ENCODE results near the gene SAMD11.
"Not testable (repeated sequence)": the region's sequence is repeated elsewhere in the genome, so short reads cannot be mapped to it uniquely, and the experiment has no call there.

The SAMD11 gene

GRCh38 chr1:978835-979743 is 55.4 kb downstream of the SAMD11 start:
- no peak for DNase-seq

- no peak for DNase-seq
Measured at GRCh38 chr1:979744-980072, 56.0 kb downstream of the SAMD11 start.

DNA sequence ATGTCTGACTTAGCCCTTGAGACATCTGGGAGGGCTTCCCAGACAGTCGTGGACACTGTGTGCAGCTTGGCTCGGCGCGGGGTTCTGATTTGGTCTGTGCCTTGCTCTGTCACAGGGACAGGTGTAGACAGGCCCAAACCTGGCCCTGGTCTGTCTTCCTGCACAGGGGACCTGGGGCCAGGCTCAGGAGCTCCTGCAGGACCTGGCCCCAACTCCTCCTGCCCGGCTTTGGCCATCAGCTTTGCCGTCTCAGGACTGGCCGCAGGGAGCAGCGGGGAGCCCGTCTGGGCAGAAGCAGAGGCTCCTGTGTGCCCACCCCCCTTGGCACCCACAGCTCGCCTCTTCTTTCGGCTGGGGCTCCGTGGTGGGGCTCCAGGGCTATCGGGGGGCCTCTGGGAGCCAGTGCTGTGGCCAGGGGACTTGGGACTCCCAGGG is 56.4 kb downstream of the SAMD11 start:
- no peak for DNase-seq

DNA sequence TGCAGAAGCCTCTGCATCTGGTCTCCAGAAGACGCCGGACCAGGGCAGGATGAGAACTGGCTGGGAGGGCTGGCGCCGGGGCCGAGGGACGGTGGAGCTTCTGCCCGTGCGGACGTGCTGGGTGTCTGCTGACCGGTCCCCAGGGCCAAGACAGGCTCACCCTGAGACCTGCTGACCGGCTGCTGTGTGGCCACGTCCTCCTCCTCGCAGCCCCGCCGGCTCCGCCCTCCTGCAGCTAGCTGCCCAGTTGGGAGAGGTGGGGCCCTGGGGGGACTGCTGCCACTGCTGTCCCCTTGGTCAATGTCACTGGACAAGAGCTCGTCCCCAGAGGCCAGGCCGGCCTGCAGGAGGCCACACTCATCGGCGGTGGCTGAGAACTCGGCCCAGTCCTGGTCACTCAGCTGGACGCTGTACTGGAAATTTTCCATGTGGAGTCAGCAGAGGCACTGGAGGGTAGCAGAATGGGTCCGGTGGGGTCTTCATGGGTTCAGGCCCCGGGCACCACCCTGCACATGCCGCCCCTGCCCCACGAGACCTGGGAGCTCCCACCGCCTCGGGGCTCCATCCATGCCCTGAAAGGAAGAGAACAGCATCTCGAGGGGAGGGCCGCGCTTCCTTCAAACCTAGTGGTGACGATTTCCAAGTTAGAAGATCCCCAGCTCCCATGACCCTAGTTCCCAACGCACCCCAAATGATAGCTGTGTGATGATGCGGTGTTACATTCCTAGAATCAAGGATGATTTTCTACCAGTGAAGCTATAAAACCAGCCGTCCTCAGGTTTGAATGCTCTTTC is 57.1 kb downstream of the SAMD11 start:
- no peak for DNase-seq

- no peak for DNase-seq
Measured at GRCh38 chr1:981491-981954, 57.8 kb downstream of the SAMD11 start.

- DNase-seq = no peak
Measured at GRCh38 chr1:981955-982558, 58.3 kb downstream of the SAMD11 start, which contains the start of gene PERM1. Gene PERM1 (minus strand): TSS chr1:982093. CDS start chr1:981029, 1,064 bp downstream.

GRCh38 chr1:982765-983436 is 59.2 kb downstream of the SAMD11 start:
- no peak for DNase-seq

DNA sequence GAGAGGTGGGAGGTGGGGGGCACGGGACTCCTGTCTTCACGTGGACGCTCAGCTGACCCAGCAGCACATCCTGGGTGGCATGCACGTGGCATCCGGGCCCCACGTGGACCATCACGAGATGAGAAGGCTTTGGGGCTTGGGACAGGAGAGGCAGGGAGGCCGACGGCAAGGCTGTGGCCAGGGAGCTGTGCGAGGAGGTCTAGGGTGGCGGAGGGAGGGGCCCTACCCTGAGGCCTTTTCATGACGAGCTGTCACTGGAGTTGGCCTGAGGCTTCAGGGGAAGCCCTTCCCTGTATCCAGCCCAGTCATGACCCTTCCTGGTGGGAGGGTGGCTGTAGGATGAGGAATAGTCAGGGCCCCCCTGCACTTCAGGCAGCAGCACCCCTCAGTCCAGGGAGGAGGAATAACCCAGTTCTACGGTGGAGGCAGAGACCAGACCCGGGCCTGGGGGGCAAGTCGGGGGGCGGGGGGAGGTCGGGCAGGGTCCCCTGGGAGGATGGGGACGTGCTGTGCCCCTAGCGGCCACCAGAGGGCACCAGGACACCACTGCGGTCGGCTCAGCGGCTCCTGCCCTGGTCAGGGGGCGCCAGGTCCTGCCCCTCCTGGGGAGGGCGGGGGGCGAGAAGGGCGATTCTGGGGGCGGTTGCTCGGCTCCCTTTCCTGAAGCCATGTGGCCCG is 60.2 kb downstream of the SAMD11 start:
- no peak for DNase-seq

- no peak for DNase-seq
Measured at GRCh38 chr1:984476-984814, 60.7 kb downstream of the SAMD11 start.

DNA sequence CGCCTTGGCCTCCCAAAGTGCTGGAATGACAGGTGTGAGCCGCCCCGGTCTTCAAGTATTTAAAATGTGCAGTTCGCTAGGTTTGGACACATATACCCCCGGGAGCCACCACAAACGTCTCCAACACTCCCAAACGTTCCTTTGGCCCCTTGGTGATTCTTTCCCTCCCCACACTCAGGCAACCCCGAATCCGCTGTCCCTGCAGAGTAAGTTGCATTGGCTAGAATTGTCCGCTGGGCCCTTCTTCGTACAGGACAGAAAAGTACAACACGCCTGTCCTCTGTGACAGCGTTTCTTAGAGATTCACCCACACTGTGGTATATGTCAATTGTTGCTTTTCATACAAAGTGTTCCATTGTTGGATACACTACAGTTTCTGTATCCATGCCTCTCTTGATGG is 61.4 kb downstream of the SAMD11 start:
- no peak for DNase-seq

- DNase-seq = not testable (repeated sequence)
Measured at GRCh38 chr1:988061-988460, 64.3 kb downstream of the SAMD11 start.

DNA sequence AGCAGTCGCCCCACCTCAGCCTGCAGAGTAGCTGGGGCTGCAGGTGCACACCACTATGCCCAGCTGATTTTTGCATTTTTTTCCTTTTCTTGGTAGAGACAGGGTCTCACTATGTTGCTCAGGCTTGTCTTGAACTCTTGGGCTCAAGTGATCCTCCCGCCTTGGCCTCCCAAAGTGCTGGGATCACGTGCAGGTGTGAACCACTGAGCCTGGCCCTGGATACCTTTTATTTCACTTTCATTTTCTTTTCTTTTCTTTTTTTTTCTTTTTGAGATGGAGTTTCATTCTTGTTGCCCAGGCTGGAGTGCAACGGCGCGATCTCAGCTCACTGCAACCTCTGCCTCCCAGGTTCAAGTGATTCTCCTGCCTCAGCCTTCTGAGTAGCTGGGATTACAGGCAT is 67.6 kb downstream of the SAMD11 start:
- DNase-seq = not testable (repeated sequence)

DNA sequence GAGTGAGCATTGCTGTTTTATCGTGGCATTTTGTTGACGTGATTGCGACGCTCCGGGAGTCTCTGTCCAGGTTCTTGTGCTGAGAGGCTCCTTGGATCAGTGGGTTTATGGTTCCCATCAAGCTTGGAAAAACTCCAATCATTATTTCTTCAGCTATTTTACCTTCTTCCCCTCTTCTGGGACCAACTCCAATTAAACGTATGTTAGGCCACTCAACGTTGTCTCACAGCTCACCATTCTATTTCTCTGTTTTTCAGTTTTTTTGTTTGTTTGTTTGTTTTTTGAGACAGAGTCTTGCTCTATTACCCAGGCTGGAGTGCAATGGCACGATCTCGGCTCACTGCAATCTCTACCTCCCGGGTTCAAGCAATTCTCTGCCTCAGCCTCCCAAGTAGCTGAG is 68.2 kb downstream of the SAMD11 start:
- DNase-seq = no peak

- no peak for DNase-seq
Measured at GRCh38 chr1:992362-992761, 68.6 kb downstream of the SAMD11 start.

DNA sequence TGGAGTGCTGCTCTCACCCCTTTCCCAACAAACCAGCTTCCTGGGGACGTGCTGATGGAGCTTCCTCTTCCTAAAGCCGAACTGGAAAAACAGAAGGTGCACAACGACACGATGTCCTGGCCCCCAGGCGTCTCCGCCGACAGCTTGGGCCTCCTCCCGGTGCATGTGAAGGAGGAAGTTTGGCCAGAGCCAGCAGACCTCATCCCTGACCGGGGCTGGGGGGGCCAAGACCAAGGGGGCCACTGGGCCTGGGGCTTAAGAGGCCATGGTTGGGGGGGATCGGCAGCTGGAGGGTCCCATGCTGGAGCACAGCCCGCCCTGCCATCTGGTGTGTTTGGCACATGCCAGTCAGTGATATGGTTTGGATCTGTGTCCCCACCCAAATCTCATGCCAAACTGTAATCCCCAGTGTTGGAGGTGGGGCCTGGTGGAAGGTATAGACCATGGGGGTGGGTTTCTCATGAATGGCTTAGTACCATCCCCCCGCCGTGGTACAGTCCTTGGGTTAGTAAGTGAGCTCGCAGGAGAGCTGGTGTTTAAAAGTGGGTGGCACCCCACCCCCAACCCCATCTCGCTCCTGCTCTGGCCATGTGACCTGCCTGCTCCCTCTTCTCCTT is 69.8 kb downstream of the SAMD11 start:
- no peak for DNase-seq

Data from KG1 (cell line).